Astrocyte (in vitro differentiated cells and primary cell): Measurements from ENCODE around the gene KCNG4.

Source experiments
- CTCF ChIP-seq: IDR thresholded peaks from 2 replicates; pipeline ENCODE4 v1.5.1; 2011; ENCODE audit warnings: low read depth, mild to moderate bottlenecking, inconsistent platforms, low read length, moderate library complexity; ENCODE audit not compliant: insufficient read depth
- EZH2 ChIP-seq: IDR thresholded peaks from 2 replicates; pipeline ENCODE4 v1.6.1; 2012; ENCODE audit warnings: mild to moderate bottlenecking, low read length, inconsistent platforms; ENCODE audit not compliant: insufficient read depth

- TF ChIP-seq CTCF (no peak), EZH2 (no peak)
These were observed 19.0 kb downstream of the KCNG4 start for GRCh38 chr16:84220851-84221250.
